Measurements from ENCODE around the gene KIAA0232.

DNA sequence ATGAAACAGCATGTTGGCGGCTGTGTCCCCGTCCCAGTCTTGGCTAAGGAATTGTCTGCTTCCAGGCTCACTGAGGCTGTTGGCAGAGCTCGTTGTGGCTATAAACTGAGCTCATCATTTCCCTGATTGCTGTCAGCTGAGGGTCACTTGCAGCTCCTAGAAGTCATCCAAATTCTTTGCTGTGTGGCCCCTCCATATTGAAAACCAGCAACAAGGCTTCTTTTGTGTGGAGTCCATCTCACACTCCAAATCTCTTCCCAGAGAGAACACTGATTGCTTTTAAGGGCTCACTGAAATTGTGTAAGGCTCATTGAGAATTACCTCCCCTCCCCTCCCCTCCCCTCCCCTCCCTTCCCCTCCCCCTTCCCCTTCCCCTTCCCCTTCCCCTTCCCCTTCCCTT lies 150.4 kb downstream of the KIAA0232 start:
- TF ChIP-seq, protein P1, sequence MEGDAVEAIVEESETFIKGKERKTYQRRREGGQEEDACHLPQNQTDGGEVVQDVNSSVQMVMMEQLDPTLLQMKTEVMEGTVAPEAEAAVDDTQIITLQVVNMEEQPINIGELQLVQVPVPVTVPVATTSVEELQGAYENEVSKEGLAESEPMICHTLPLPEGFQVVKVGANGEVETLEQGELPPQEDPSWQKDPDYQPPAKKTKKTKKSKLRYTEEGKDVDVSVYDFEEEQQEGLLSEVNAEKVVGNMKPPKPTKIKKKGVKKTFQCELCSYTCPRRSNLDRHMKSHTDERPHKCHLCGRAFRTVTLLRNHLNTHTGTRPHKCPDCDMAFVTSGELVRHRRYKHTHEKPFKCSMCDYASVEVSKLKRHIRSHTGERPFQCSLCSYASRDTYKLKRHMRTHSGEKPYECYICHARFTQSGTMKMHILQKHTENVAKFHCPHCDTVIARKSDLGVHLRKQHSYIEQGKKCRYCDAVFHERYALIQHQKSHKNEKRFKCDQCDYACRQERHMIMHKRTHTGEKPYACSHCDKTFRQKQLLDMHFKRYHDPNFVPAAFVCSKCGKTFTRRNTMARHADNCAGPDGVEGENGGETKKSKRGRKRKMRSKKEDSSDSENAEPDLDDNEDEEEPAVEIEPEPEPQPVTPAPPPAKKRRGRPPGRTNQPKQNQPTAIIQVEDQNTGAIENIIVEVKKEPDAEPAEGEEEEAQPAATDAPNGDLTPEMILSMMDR (IDR thresholded peaks at IDR 0.05; ENCODE audit: low read depth, low read length, missing input control): no peak
- no peak for TF ChIP-seq JUND (IDR thresholded peaks at IDR 0.05)
- no peak for TF ChIP-seq TAF1 (conservative IDR thresholded peaks at IDR 0.05)
- no peak for TF ChIP-seq GABPA (IDR thresholded peaks at IDR 0.05 in 1 of 2, conservative IDR thresholded peaks at IDR 0.05 in 1 of 2)
- no peak for TF ChIP-seq SP1 (IDR thresholded peaks at IDR 0.05)
- TF ChIP-seq, protein P2, sequence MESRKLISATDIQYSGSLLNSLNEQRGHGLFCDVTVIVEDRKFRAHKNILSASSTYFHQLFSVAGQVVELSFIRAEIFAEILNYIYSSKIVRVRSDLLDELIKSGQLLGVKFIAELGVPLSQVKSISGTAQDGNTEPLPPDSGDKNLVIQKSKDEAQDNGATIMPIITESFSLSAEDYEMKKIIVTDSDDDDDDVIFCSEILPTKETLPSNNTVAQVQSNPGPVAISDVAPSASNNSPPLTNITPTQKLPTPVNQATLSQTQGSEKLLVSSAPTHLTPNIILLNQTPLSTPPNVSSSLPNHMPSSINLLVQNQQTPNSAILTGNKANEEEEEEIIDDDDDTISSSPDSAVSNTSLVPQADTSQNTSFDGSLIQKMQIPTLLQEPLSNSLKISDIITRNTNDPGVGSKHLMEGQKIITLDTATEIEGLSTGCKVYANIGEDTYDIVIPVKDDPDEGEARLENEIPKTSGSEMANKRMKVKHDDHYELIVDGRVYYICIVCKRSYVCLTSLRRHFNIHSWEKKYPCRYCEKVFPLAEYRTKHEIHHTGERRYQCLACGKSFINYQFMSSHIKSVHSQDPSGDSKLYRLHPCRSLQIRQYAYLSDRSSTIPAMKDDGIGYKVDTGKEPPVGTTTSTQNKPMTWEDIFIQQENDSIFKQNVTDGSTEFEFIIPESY (IDR thresholded peaks at IDR 0.05): no peak
- TF ChIP-seq, protein P3, sequence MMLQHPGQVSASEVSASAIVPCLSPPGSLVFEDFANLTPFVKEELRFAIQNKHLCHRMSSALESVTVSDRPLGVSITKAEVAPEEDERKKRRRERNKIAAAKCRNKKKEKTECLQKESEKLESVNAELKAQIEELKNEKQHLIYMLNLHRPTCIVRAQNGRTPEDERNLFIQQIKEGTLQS (IDR thresholded peaks at IDR 0.05): no peak
- no peak for TF ChIP-seq YY1 (IDR thresholded peaks at IDR 0.05)
- TF ChIP-seq EGR1 (IDR thresholded peaks at IDR 0.05; ENCODE audit: low read depth in 2 of 2): no peak
